ACC112 (cell line): Measurements from ENCODE around the gene PADI4.

Experiments
- H2AFZ ChIP-seq: fragments of 200-600 bp; sonication (generic); one replicate; pipeline ENCODE4 v1.6.0; 2017; ENCODE audit warnings: antibody characterized with exemption, low read length; ENCODE audit not compliant: unreplicated experiment
- H3K27ac ChIP-seq: fragments of 200-600 bp; sonication (generic); 2 replicates; pipeline ENCODE4 v1.5.1; 2014; ENCODE audit warnings: low read depth, mild to moderate bottlenecking, antibody characterized with exemption, low read length, moderate library complexity
- H3K27me3 ChIP-seq: fragments of 200-600 bp; sonication (generic); 2 replicates; pipeline ENCODE4 v1.6.1; 2014; ENCODE audit warnings: mild to moderate bottlenecking, antibody characterized with exemption, low read length, moderate library complexity, mixed read lengths; ENCODE audit not compliant: insufficient read depth
- H3K36me3 ChIP-seq: fragments of 200-600 bp; sonication (generic); 2 replicates; pipeline ENCODE4 v1.6.1; 2016; ENCODE audit warnings: mild to moderate bottlenecking, antibody characterized with exemption, low read length, moderate library complexity, mixed read lengths; ENCODE audit not compliant: insufficient read depth
- H3K4me1 ChIP-seq: fragments of 200-600 bp; sonication (generic); one replicate; pipeline ENCODE4 v1.6.1; 2016; ENCODE audit warnings: low read length, mixed read lengths; ENCODE audit not compliant: insufficient read depth, unreplicated experiment, control insufficient read depth
- H3K4me3 ChIP-seq: fragments of 200-600 bp; sonication (generic); 2 replicates; pipeline ENCODE4 v1.5.1; 2014; ENCODE audit warnings: mild to moderate bottlenecking, low read depth, low read length
- H3K79me2 ChIP-seq: fragments of 200-600 bp; sonication (generic); one replicate; pipeline ENCODE4 v1.6.0; 2016; ENCODE audit warnings: low read length; ENCODE audit not compliant: control insufficient read depth, unreplicated experiment, insufficient read depth

PADI4 gene

GRCh38 chr1:17304151-17304825 is 3.7 kb upstream of the PADI4 start:
- Histone ChIP-seq H3K27ac (no peak overlapping the region), H3K27me3 (peaks cover 78% of the 10 kb centered on the region), H3K4me1 (no peaks in the 10 kb centered on the region), H2AFZ (no peak overlapping the region), H3K36me3 (no peaks in the 10 kb centered on the region), H3K79me2 (no peaks in the 10 kb centered on the region), H3K4me3 (no peak overlapping the region)

GRCh38 chr1:17304826-17305175 is 3.2 kb upstream of the PADI4 start:
- H3K4me3 ChIP-seq, result no peak overlapping the region
- no peaks in the 10 kb centered on the region for H3K4me1 ChIP-seq
- no peaks in the 10 kb centered on the region for H3K36me3 ChIP-seq
- no peak overlapping the region for H2AFZ ChIP-seq
- no peaks in the 10 kb centered on the region for H3K79me2 ChIP-seq
- no peak overlapping the region for H3K27ac ChIP-seq
- H3K27me3 ChIP-seq, result peaks cover 78% of the 10 kb centered on the region

DNA sequence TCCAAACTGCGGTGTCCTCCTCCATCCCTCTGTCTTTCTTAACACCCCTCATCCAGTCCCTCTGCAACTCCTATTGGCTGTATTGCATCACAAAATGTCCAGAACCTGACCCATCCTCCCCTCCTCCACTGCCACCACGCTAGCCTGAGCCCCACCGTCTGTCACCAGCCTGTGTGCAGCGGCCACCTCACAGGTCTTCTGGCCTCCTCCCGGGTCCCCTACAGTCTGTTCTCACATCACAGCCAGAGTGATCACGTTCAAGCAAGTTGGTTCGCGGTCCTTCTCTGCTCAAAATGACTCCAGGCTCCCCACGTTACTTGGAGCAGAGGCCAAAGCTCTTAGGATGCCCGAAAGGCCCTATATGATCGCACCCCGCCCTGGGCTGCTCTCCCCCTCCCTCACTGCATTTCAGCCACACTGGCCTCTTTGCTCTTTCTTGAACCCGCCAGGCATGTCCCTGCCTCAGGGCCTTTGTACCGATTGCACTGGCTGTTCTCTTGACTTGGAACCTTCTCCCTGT is 2.4 kb upstream of the PADI4 start:
- H3K27ac ChIP-seq, result no peak overlapping the region
- H3K27me3 ChIP-seq, result peaks cover 86% of the 10 kb centered on the region
- no peak overlapping the region for H2AFZ ChIP-seq
- no peak overlapping the region for H3K4me3 ChIP-seq
- H3K79me2 ChIP-seq, result no peaks in the 10 kb centered on the region
- H3K4me1 ChIP-seq, result no peaks in the 10 kb centered on the region
- H3K36me3 ChIP-seq, result no peaks in the 10 kb centered on the region

DNA sequence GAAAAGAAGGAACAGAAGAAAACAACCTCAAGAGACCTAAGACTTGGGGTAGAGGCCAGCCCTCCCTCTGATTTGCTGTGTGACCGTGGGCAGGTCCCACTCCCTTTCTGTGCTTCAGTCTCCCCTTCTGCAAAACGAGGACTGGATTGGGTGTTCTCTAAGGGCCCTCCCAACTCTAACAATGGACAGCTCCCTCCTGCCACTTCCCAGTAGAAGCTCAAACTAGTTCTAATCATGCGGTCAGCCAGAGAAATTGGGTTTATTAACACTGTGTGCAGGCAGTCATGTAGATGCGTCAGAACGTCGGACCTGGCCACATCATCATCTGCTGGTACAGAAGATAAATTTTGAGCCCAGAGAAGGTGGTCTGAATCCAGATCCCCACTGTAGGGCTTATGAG is 1.6 kb upstream of the PADI4 start:
- H3K27ac ChIP-seq, result no peak overlapping the region
- peaks cover 81% of the 10 kb centered on the region for H3K27me3 ChIP-seq
- H3K4me1 ChIP-seq, result no peaks in the 10 kb centered on the region
- no peaks in the 10 kb centered on the region for H3K36me3 ChIP-seq
- no peaks in the 10 kb centered on the region for H3K79me2 ChIP-seq
- H2AFZ ChIP-seq, result no peak overlapping the region
- no peak overlapping the region for H3K4me3 ChIP-seq

DNA sequence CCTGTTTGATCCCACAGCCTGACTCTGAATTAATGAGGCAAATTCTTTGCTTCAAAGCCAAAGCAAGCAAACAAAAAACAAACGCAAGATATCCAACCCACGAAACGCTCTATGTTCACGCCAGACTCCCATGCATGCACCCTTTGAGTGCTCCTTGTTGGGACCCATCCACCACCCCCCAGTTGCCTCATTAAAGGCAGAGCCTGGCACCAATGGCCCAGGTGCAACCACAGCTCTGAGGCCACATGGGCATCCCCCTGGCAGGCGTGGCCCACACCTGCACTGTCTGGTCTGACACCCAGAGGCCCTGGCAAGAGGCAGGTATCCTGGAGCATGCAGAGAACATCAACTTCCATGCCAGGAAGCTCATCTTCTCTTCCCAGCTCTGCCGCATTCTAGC is 1.1 kb upstream of the PADI4 start:
- Histone ChIP-seq H2AFZ (no peak overlapping the region), H3K79me2 (no peaks in the 10 kb centered on the region), H3K36me3 (no peaks in the 10 kb centered on the region), H3K4me3 (no peak overlapping the region), H3K27ac (no peak overlapping the region), H3K4me1 (no peaks in the 10 kb centered on the region), H3K27me3 (peaks cover 81% of the 10 kb centered on the region)

- Histone ChIP-seq H2AFZ (no peak overlapping the region), H3K27me3 (peaks cover 78% of the 10 kb centered on the region), H3K4me1 (no peaks in the 10 kb centered on the region), H3K36me3 (no peaks in the 10 kb centered on the region), H3K4me3 (no peak overlapping the region), H3K27ac (no peak overlapping the region), H3K79me2 (no peaks in the 10 kb centered on the region)
Measured at GRCh38 chr1:17307329-17307728, 668 bp upstream of the PADI4 start.

DNA sequence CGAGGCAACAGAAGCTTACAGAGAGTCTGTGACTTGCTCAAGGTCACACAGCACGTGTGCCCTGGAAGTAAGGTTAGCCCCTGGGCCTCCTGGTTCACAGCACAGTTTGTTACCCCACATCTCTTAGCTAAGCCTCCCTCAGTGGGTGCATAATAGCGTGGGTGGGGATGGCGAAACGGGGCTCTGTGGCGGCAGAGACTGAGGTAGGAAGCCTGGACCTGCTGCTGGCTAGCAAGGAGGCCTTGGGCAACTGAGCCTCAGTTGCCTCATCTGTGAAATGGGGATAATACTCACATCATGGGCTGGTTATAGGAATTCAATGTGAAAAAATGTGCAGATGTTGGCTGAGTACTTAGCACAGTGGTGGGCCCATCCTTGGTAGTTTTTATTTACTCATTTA is 596 bp downstream of the PADI4 start:
- Histone ChIP-seq H3K27me3 (peaks cover 70% of the 10 kb centered on the region), H2AFZ (no peak overlapping the region), H3K4me3 (no peak overlapping the region), H3K27ac (no peak overlapping the region), H3K79me2 (no peaks in the 10 kb centered on the region), H3K4me1 (no peaks in the 10 kb centered on the region), H3K36me3 (no peaks in the 10 kb centered on the region)

DNA sequence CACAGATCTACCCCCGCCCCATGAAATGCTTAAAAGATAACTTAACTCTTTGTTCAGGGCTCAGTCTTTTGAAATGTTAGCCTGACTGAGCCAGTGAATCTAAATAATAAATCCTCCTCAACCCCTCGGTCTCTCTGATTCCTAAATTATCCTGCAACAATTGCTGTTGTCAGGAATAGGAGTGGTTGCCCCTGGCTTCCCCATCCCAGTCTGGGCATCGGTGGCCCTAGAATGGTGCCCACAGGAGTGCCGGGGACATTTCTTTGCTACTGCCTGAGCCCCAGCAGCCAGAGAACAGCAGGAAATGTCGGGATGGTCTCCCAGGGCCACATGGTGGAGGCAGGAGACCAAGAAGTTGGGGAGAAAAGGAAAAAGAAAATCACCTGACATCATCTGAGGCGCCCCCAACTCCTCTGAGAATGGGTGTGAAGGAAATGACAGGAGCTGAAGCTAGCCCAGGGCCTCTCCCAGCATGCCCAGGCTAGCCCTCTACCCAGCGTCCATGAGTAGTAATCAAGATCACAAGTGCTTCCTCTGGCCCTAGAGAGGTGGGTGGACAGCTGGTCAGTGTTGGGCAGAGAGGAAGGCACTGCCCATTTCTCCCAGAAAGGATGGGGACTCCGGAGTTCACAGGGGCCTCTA is 1.6 kb downstream of the PADI4 start:
- Histone ChIP-seq H2AFZ (no peak overlapping the region), H3K27me3 (peaks cover 62% of the 10 kb centered on the region), H3K4me3 (no peak overlapping the region), H3K36me3 (no peaks in the 10 kb centered on the region), H3K79me2 (no peaks in the 10 kb centered on the region), H3K4me1 (no peaks in the 10 kb centered on the region), H3K27ac (no peak overlapping the region)

- Histone ChIP-seq H2AFZ (no peak overlapping the region), H3K27me3 (peaks cover 60% of the 10 kb centered on the region), H3K79me2 (no peaks in the 10 kb centered on the region), H3K27ac (no peak overlapping the region), H3K4me3 (no peak overlapping the region), H3K4me1 (no peaks in the 10 kb centered on the region), H3K36me3 (no peaks in the 10 kb centered on the region)
Measured at GRCh38 chr1:17310068-17310640, 2.2 kb downstream of the PADI4 start.

- peaks cover 40% of the 10 kb centered on the region for H3K27me3 ChIP-seq
Measured at GRCh38 chr1:17313530-17314309, 5.7 kb downstream of the PADI4 start.

More at GRCh38 chr1:17313530-17314309, 5.7 kb downstream of the PADI4 start:
- Histone ChIP-seq H3K79me2 (no peaks in the 10 kb centered on the region), H3K27ac (no peak overlapping the region), H3K4me3 (no peak overlapping the region), H2AFZ (no peak overlapping the region), H3K4me1 (no peaks in the 10 kb centered on the region), H3K36me3 (no peaks in the 10 kb centered on the region)
